Trophoblast cell (in vitro differentiated cells and primary cell): Measurements from ENCODE around the gene HSD3B1.

Source experiments
- DNase-seq, 2 donors: peaks; one replicate each; pipeline ENCODE4 v3.0.0-alpha.2; 2016
- H2AFZ ChIP-seq: 2 replicates; pipeline ENCODE4 v1.6.1; 2013; ENCODE audit warnings: low read length, moderate library complexity, mild to moderate bottlenecking; ENCODE audit not compliant: insufficient read depth, poor library complexity
- H2AK5ac ChIP-seq: 2 replicates; pipeline ENCODE4 v1.6.1; 2013; ENCODE audit warnings: mild to moderate bottlenecking, low read length
- H2BK120ac ChIP-seq: 2 replicates; pipeline ENCODE4 v1.6.1; 2013; ENCODE audit warnings: low read length, mild to moderate bottlenecking, moderate library complexity; ENCODE audit not compliant: insufficient read depth, poor library complexity
- H2BK12ac ChIP-seq: 2 replicates; pipeline ENCODE4 v1.6.1; 2013; ENCODE audit warnings: mild to moderate bottlenecking, low read length, moderate library complexity
- H2BK5ac ChIP-seq: 2 replicates; pipeline ENCODE4 v1.6.1; 2013; ENCODE audit warnings: low read length, low read depth, moderate library complexity, mild to moderate bottlenecking; ENCODE audit not compliant: poor library complexity
- H3K14ac ChIP-seq: 2 replicates; pipeline ENCODE4 v1.6.1; 2013; ENCODE audit warnings: mild to moderate bottlenecking, low read length
- H3K18ac ChIP-seq: 2 replicates; pipeline ENCODE4 v1.6.1; 2013; ENCODE audit warnings: mild to moderate bottlenecking, low read length
- H3K23ac ChIP-seq: 2 replicates; pipeline ENCODE4 v1.6.1; 2013; ENCODE audit warnings: low read length
- H3K27ac ChIP-seq: 2 replicates; pipeline ENCODE4 v1.5.1; 2013; ENCODE audit warnings: low read depth, mild to moderate bottlenecking, inconsistent platforms, low read length, moderate library complexity
- H3K27me3 ChIP-seq: 2 replicates; pipeline ENCODE4 v1.6.1; 2013; ENCODE audit warnings: inconsistent platforms, mild to moderate bottlenecking, low read length, moderate library complexity; ENCODE audit not compliant: insufficient read depth
- H3K36me3 ChIP-seq, 2 experiments: 1 replicate in 1 of 2; 2 replicates in 1 of 2; pipeline ENCODE4 v1.6.1; 2013; ENCODE audit warnings: low read length in 2 of 2, mild to moderate bottlenecking in 2 of 2, moderate library complexity in 1 of 2; ENCODE audit not compliant: insufficient read depth in 2 of 2, control insufficient read depth in 1 of 2
- H3K4ac ChIP-seq: 2 replicates; pipeline ENCODE4 v1.6.1; 2013; ENCODE audit warnings: low read depth, mild to moderate bottlenecking, low read length, moderate library complexity
- H3K4me1 ChIP-seq, 2 experiments: 1 replicate in 1 of 2; 2 replicates in 1 of 2; pipeline ENCODE4 v1.6.1; 2013; ENCODE audit warnings: low read length in 2 of 2, mild to moderate bottlenecking in 2 of 2, moderate library complexity in 1 of 2; ENCODE audit not compliant: insufficient read depth in 2 of 2, control insufficient read depth in 1 of 2
- H3K4me2 ChIP-seq: 2 replicates; pipeline ENCODE4 v1.6.1; 2013; ENCODE audit warnings: inconsistent platforms, mild to moderate bottlenecking, low read length, moderate library complexity
- H3K4me3 ChIP-seq: 2 replicates; pipeline ENCODE4 v1.5.1; 2013; ENCODE audit warnings: mild to moderate bottlenecking, low read depth, low read length, inconsistent platforms
- H3K79me1 ChIP-seq: one replicate; pipeline ENCODE4 v1.6.1; 2013; ENCODE audit warnings: low read length
- H3K79me2 ChIP-seq: 2 replicates; pipeline ENCODE4 v1.6.1; 2013; ENCODE audit warnings: low read length, mild to moderate bottlenecking; ENCODE audit not compliant: control insufficient read depth, insufficient read depth, poor library complexity
- H3K9ac ChIP-seq: 2 replicates; pipeline ENCODE4 v1.6.1; 2013; ENCODE audit warnings: mild to moderate bottlenecking, low read length
- H3K9me3 ChIP-seq: 2 replicates; pipeline ENCODE4 v1.6.1; 2013; ENCODE audit warnings: low read depth, mild to moderate bottlenecking, control low read depth, inconsistent platforms, low read length; ENCODE audit not compliant: insufficient read depth
- H4K12ac ChIP-seq: 2 replicates; pipeline ENCODE4 v1.6.1; 2013; ENCODE audit warnings: low read depth, mild to moderate bottlenecking, low read length, moderate library complexity
- H4K8ac ChIP-seq: 2 replicates; pipeline ENCODE4 v1.6.1; 2013; ENCODE audit warnings: low read depth, mild to moderate bottlenecking, low read length, moderate library complexity
- H4K91ac ChIP-seq: one replicate; pipeline ENCODE4 v1.6.1; 2013; ENCODE audit warnings: low read depth, mild to moderate bottlenecking, low read length, moderate library complexity
- WGBS: extraction: QIAGEN DNeasy Blood & Tissue Kit; methylation state at CpG from one replicate; pipeline ENCODE4 v1.1.7; 2013; ENCODE audit warnings: missing lambda C conversion rate; ENCODE audit not compliant: insufficient read length, insufficient coverage; ENCODE audit errors: extremely low coverage; 5-methylcytosine and 5-hydroxymethylcytosine counted together

HSD3B1 gene

GRCh38 chr1:119475866-119476439 is 31.1 kb upstream of the HSD3B1 start:
- Histone ChIP-seq H2AFZ (no peak overlapping the region), H3K18ac (peak overlapping the region; percentile 11)
- no CpG with 5 or more reads among the region's 9 CpGs for WGBS

GRCh38 chr1:119477710-119478109 is 29.3 kb upstream of the HSD3B1 start:
- H2AFZ ChIP-seq: no peak overlapping the region
- no peak overlapping the region for H2BK120ac ChIP-seq
- H4K12ac ChIP-seq: no peak overlapping the region
- H3K79me2 ChIP-seq: no peaks in the 10 kb centered on the region
- DNase-seq: peak in 1 of 2 donors; percentile 63
- H2BK5ac ChIP-seq: no peak overlapping the region
- no peak overlapping the region for H3K4me2 ChIP-seq
- no peak overlapping the region for H3K23ac ChIP-seq
- H2AK5ac ChIP-seq: no peak overlapping the region
- H3K9me3 ChIP-seq: no peaks in the 10 kb centered on the region
- H3K4me3 ChIP-seq: no peak overlapping the region
- no CpG with 5 or more reads among the region's 5 CpGs for WGBS
- H3K27me3 ChIP-seq: no peaks in the 10 kb centered on the region
- H4K91ac ChIP-seq: peak overlapping the region; percentile 48
- no peak overlapping the region for H3K27ac ChIP-seq
- no peak overlapping the region for H3K18ac ChIP-seq
- no peak overlapping the region for H4K8ac ChIP-seq
- no peak overlapping the region for H3K4ac ChIP-seq
- no peaks in the 10 kb centered on the region for H3K36me3 ChIP-seq
- H3K9ac ChIP-seq: no peak overlapping the region
- peaks cover under 1 to 10% of the 10 kb centered on the region in 2 experiments for H3K4me1 ChIP-seq
- no peak overlapping the region for H2BK12ac ChIP-seq
- H3K79me1 ChIP-seq: peaks cover 4% of the 10 kb centered on the region
- H3K14ac ChIP-seq: no peak overlapping the region

More at GRCh38 chr1:119475866-119476439, 31.1 kb upstream of the HSD3B1 start:
- Histone ChIP-seq H4K12ac (no peak overlapping the region), H2BK5ac (peak overlapping the region; percentile 16), H2BK120ac (no peak overlapping the region), H4K91ac (peak overlapping the region; percentile 55), H3K27me3 (no peaks in the 10 kb centered on the region), H3K79me2 (no peaks in the 10 kb centered on the region), H3K4me2 (no peak overlapping the region), H3K9me3 (no peaks in the 10 kb centered on the region), H3K4me1 (peaks cover 0 to 3% of the 10 kb centered on the region in 2 experiments), H3K14ac (no peak overlapping the region), H3K79me1 (no peaks in the 10 kb centered on the region), H3K27ac (no peak overlapping the region), H3K4me3 (no peak overlapping the region), H2AK5ac (peak overlapping the region; percentile 34), H2BK12ac (no peak overlapping the region), H3K4ac (no peak overlapping the region), H3K9ac (no peak overlapping the region), H3K23ac (no peak overlapping the region), H4K8ac (peak overlapping the region; percentile 54), H3K36me3 (no peaks in the 10 kb centered on the region)
- DNase-seq: peak; percentile 69 to 84

GRCh38 chr1:119480175-119480574 is 26.8 kb upstream of the HSD3B1 start:
- H3K27ac ChIP-seq: no peak overlapping the region
- no peak overlapping the region for H3K9ac ChIP-seq

GRCh38 chr1:119481951-119482350 is 25.1 kb upstream of the HSD3B1 start:
- H4K8ac ChIP-seq: no peak overlapping the region
- no peak overlapping the region for H3K9ac ChIP-seq
- H3K4me2 ChIP-seq: no peak overlapping the region
- no peak overlapping the region for H3K18ac ChIP-seq
- H3K4me3 ChIP-seq: no peak overlapping the region
- H2BK120ac ChIP-seq: no peak overlapping the region
- no peaks in the 10 kb centered on the region for H3K36me3 ChIP-seq
- no peaks in the 10 kb centered on the region for H3K27me3 ChIP-seq
- peak overlapping the region; percentile 21 for H4K91ac ChIP-seq
- no peak overlapping the region for H3K14ac ChIP-seq
- H3K79me1 ChIP-seq: peaks cover 16% of the 10 kb centered on the region
- H3K23ac ChIP-seq: no peak overlapping the region
- peak overlapping the region; percentile 22 for H3K27ac ChIP-seq
- no peaks in the 10 kb centered on the region for H3K9me3 ChIP-seq
- DNase-seq: peak; percentile 33 to 66
- no peak overlapping the region for H3K4ac ChIP-seq
- H2BK5ac ChIP-seq: peak overlapping the region; percentile 7
- H3K4me1 ChIP-seq: peaks cover 7 to 20% of the 10 kb centered on the region in 2 experiments
- H3K79me2 ChIP-seq: no peaks in the 10 kb centered on the region
- no peak overlapping the region for H2BK12ac ChIP-seq
- no peak overlapping the region for H4K12ac ChIP-seq
- no peak overlapping the region for H2AK5ac ChIP-seq
- no peak overlapping the region for H2AFZ ChIP-seq

More at GRCh38 chr1:119480175-119480574, 26.8 kb upstream of the HSD3B1 start:
- peak overlapping the region; percentile 33 for H2BK12ac ChIP-seq
- peak overlapping the region; percentile 0 for H2BK120ac ChIP-seq
- H4K8ac ChIP-seq: no peak overlapping the region
- H4K12ac ChIP-seq: no peak overlapping the region
- H3K18ac ChIP-seq: no peak overlapping the region
- H3K27me3 ChIP-seq: no peaks in the 10 kb centered on the region
- H3K23ac ChIP-seq: no peak overlapping the region
- H3K14ac ChIP-seq: peak overlapping the region; percentile 8
- no peaks in the 10 kb centered on the region for H3K79me2 ChIP-seq
- H2BK5ac ChIP-seq: no peak overlapping the region
- H3K4me2 ChIP-seq: no peak overlapping the region
- DNase-seq: no peak
- H3K4me1 ChIP-seq: peaks cover 7 to 23% of the 10 kb centered on the region in 2 experiments
- no peak overlapping the region for H3K4me3 ChIP-seq
- no CpG with 5 or more reads among the region's 2 CpGs for WGBS
- no peak overlapping the region for H2AFZ ChIP-seq
- peaks cover 16% of the 10 kb centered on the region for H3K79me1 ChIP-seq
- H3K4ac ChIP-seq: no peak overlapping the region
- no peaks in the 10 kb centered on the region for H3K9me3 ChIP-seq
- H2AK5ac ChIP-seq: peak overlapping the region; percentile 16
- peak overlapping the region; percentile 30 for H4K91ac ChIP-seq
- no peaks in the 10 kb centered on the region for H3K36me3 ChIP-seq
